H1 (cell line): ENCODE measurements around the gene DOHH.

ENCODE experiments used
- ATF3 ChIP-seq: IDR thresholded peaks from 2 replicates; pipeline ENCODE4 v1.6.1; 2011; ENCODE audit warnings: low read depth, mild to moderate bottlenecking, low read length; ENCODE audit not compliant: insufficient read depth
- CREB1 ChIP-seq: IDR thresholded peaks from 2 replicates; pipeline ENCODE4 v1.6.1; 2012; ENCODE audit warnings: inconsistent platforms
- CTCF ChIP-seq, 3 experiments: IDR thresholded peaks; 1 replicate in 2 of 3; 2 replicates in 1 of 3; pipeline versions ENCODE4 v1.5.1 to v1.6.1; 2011; ENCODE audit warnings: low read length in 3 of 3, mild to moderate bottlenecking in 3 of 3, inconsistent platforms in 2 of 3, low read depth in 1 of 3, moderate library complexity in 1 of 3; ENCODE audit not compliant: insufficient read depth in 1 of 3; ENCODE audit errors: control extremely low read depth in 1 of 3
- RAD21 ChIP-seq, 2 experiments: IDR thresholded peaks in 1 of 2; conservative IDR thresholded peaks in 1 of 2; 2 replicates each; pipeline ENCODE4 v1.6.1; 2011; ENCODE audit warnings: low read depth in 2 of 2, low read length in 2 of 2, improper control_type of control experiment in 1 of 2, inconsistent platforms in 1 of 2, mild to moderate bottlenecking in 1 of 2, moderate library complexity in 1 of 2

GRCh38 chr19:3480383-3481091, 19.9 kb downstream of the DOHH start, which contains the start of gene SMIM24:
- TF ChIP-seq RAD21 (IDR thresholded peaks at IDR 0.05 in 1 of 2, conservative IDR thresholded peaks at IDR 0.05 in 1 of 2; ENCODE audit: low read depth in 2 of 2, low read length in 2 of 2) (no peak), CREB1 (no peak), ATF3 (no peak), CTCF (IDR thresholded peaks at IDR 0.05; ENCODE audit: control extremely low read depth in 1 of 3, insufficient read depth in 1 of 3, low read depth in 1 of 3, low read length in 3 of 3) (no peak)
